H1 (cell line): ENCODE measurements around the gene DNAJC10.

ENCODE experiments used
- CEBPB ChIP-seq: IDR thresholded peaks from 2 replicates; pipeline ENCODE4 v1.6.1; 2012; ENCODE audit warnings: low read depth, low read length
- CTCF ChIP-seq, 3 experiments: IDR thresholded peaks; 1 replicate in 2 of 3; 2 replicates in 1 of 3; pipeline versions ENCODE4 v1.5.1 to v1.6.1; 2011; ENCODE audit warnings: low read length in 3 of 3, mild to moderate bottlenecking in 3 of 3, inconsistent platforms in 2 of 3, low read depth in 1 of 3, moderate library complexity in 1 of 3; ENCODE audit not compliant: insufficient read depth in 1 of 3; ENCODE audit errors: control extremely low read depth in 1 of 3
- EZH2 ChIP-seq: fragments of 200-600 bp; sonication (generic); IDR thresholded peaks from 2 replicates; pipeline ENCODE4 v1.7.1; 2012; ENCODE audit warnings: low read depth, mild to moderate bottlenecking, moderate library complexity, low read length, inconsistent platforms; ENCODE audit not compliant: severe bottlenecking
- HDAC6 ChIP-seq: IDR thresholded peaks from one replicate; pipeline ENCODE4 v1.7.1; 2012; ENCODE audit warnings: low read depth, mild to moderate bottlenecking, inconsistent platforms, low read length, moderate library complexity
- JUND ChIP-seq: IDR thresholded peaks from 2 replicates; pipeline ENCODE4 v1.6.1; 2011; ENCODE audit warnings: mild to moderate bottlenecking, improper control_type of control experiment, low read length
- KDM1A ChIP-seq: fragments of 200-600, 300-600 bp; sonication (generic); IDR thresholded peaks from 2 replicates; pipeline ENCODE4 v1.7.1; 2016; ENCODE audit warnings: mild to moderate bottlenecking, low read length, borderline replicate concordance
- POLR2A ChIP-seq, 2 experiments: IDR thresholded peaks; 1 replicate in 1 of 2; 2 replicates in 1 of 2; pipeline ENCODE4 v1.6.1; 2011; ENCODE audit warnings: low read depth in 2 of 2, low read length in 2 of 2, mild to moderate bottlenecking in 2 of 2; ENCODE audit errors: control extremely low read depth in 1 of 2
- POLR2AphosphoS5 ChIP-seq: IDR thresholded peaks from 2 replicates; pipeline ENCODE4 v1.6.1; 2011; ENCODE audit warnings: low read depth, low read length
- RXRA ChIP-seq: IDR thresholded peaks from 2 replicates; pipeline ENCODE4 v1.6.1; 2011; ENCODE audit warnings: low read depth, mild to moderate bottlenecking, low read length, moderate library complexity; ENCODE audit not compliant: insufficient read depth
- SP1 ChIP-seq: IDR thresholded peaks from 2 replicates; pipeline ENCODE4 v1.6.1; 2011; ENCODE audit warnings: low read depth, low read length
- TEAD4 ChIP-seq: IDR thresholded peaks from 2 replicates; pipeline ENCODE4 v1.6.1; 2012; ENCODE audit warnings: low read depth, low read length, inconsistent platforms, mixed read lengths

- no peak for TF ChIP-seq RXRA
- TF ChIP-seq POLR2A (IDR thresholded peaks at IDR 0.05; ENCODE audit: control extremely low read depth in 1 of 2, low read depth in 2 of 2, low read length in 2 of 2): peak; percentile 91 to 97
- no peak for TF ChIP-seq EZH2
- no peak for TF ChIP-seq KDM1A
- TF ChIP-seq TEAD4: no peak; the same call in 1 of the 2 replicates
- TF ChIP-seq SP1: 0 out of 2 replicates have a peak, but pooled peaks have one; percentile 16
- TF ChIP-seq HDAC6: no peak
- TF ChIP-seq POLR2AphosphoS5: peak; percentile 95
- TF ChIP-seq CEBPB: no peak
- no peak for TF ChIP-seq CTCF (IDR thresholded peaks at IDR 0.05; ENCODE audit: control extremely low read depth in 1 of 3, insufficient read depth in 1 of 3, low read depth in 1 of 3, low read length in 3 of 3)
- no peak for TF ChIP-seq JUND
Observed at GRCh38 chr2:182715892-182716649, at the start of gene DNAJC10.
